HG03175 (cell line): ENCODE data around the gene APOC4.
"Not testable (repeated sequence)": the region's sequence is repeated elsewhere in the genome, so short reads cannot be mapped to it uniquely, and the experiment has no call there.

Source experiments
- ATAC-seq: cut with Tn5 transposase; IDR thresholded peaks from one replicate; pipeline ENCODE4 v1.9.1; 2021; ENCODE audit warnings: mild to moderate bottlenecking, moderate library complexity; ENCODE audit not compliant: unreplicated experiment

The APOC4 gene

DNA sequence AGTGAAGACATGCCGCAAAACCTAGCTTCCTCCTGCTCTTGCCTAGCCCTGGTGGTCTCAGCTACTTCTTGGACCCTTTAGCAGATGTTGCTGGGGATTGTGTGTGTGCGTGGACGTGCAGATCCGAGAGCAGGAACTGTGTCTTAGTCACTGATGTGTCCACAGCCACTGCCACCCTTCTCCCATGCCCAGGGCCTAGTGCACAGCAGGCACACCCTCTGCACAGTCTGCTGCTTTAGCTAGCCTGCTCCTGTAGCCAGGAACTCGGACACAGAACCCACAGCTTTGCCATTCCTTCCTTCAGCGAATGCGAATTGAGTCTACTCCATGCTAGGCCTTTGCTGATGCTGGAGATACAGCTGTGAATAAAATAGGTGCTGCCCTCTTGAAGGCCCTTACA lies 15.5 kb downstream of the APOC4 start:
- ATAC-seq: no peak

GRCh38 chr19:44958090-44958489 lies 16.1 kb downstream of the APOC4 start:
- ATAC-seq: no peak

- no peak for ATAC-seq
Measured at GRCh38 chr19:44959691-44960090, 17.7 kb downstream of the APOC4 start.

GRCh38 chr19:44960906-44961728 lies 19.1 kb downstream of the APOC4 start:
- no peak for ATAC-seq

GRCh38 chr19:44961821-44962220 lies 19.8 kb downstream of the APOC4 start:
- ATAC-seq: no peak

- ATAC-seq: no peak
Measured at GRCh38 chr19:44968118-44968517, 26.1 kb downstream of the APOC4 start.

- no peak for ATAC-seq
Measured at GRCh38 chr19:44968670-44969069, 26.6 kb downstream of the APOC4 start.

- ATAC-seq: no peak
Measured at GRCh38 chr19:44969437-44969836, 27.4 kb downstream of the APOC4 start.

DNA sequence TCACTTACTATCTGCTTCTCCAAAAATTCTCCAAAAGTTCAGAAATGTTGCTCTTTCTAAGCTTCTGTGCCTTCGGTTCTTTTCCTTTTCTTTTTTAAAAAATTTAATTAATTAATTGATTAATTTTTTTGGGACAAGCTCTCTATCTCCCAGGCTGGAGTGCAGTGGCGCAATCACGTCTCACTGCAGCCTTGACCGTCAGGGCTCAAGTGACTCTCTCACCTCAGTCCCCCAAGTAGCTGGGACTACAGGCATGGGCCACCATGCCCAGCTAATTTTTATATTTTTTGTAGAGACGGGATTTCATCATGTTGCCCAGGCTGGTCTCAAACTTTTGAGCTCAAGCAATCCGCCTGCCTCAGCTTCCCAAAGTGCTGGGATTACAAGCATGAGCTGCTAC lies 29.4 kb downstream of the APOC4 start:
- ATAC-seq: not testable (repeated sequence)

- ATAC-seq: no peak
Measured at GRCh38 chr19:44972802-44973201, 30.8 kb downstream of the APOC4 start.

DNA sequence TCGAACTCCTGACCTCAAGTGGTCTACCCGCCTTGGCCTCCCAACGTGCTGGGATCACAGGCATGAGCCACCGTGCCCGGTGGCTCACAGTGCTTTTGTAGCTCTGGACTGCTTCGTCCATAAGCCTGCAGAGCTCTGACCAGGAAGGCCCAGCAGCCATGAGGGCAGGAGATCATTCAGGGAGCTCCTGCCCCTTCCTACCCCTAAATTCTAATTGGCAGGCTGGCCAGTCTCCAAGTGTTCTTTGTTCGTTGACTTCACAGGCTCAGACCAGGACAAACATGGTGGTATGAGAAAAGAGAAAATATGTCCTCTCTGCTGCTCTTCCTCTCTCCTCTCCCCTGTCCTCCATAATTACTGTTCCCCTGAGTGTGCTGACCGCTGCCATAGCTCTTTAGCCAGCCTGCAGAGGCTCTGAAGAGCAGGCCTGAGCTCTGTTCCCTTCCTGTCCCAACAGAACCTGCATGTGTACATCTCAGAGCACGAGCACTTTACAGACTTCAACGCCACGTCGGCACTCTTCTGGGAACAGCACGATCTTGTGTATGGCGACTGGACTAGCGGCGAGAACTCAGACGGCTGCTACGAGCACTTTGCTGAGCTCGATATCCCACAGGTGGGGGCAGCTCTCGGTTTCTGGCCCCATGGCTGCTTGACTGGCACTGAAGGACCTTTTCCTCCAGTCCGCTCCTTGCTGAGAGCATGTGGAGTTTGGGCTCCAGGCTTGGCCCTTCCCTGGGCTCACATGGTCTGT lies 32.1 kb downstream of the APOC4 start:
- no peak for ATAC-seq

DNA sequence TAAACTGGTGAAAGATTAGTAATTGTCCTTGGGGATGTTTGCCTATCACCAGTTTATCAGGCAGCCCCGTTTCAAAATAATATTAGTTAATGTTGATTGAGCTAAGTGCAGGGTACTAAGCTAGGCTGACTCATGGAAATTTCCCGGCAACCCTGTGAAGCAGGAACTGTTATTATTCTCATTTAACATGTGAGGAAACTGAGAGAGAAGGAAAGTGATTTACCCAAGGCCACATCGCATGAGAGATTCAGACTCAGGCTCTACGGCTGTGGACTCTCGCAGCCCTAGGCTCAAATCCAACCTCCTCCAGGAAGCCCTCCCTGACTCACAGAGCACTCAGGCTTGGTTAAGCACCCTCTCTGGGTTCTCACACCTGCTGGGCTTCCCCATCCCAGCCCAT lies 32.8 kb downstream of the APOC4 start:
- no peak for ATAC-seq

DNA sequence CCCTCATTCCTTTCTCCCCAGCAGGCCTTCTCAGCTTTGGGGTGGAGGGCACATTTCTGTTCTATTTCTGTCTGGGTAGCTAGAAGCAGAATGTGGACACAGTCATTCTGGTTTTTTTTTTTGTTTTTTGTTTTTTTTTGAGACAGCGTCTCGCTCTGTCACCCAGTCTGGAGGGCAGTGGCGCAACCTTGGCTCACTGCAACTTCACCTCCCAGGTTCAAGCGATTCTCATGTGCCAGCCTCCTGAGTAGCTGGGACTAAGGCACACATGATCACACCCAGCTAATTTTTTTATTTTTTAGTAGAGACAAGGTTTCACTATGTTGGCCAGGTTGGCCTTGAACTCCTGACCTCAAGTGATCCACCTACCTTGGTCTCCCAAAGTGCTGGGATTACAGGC lies 33.4 kb downstream of the APOC4 start:
- ATAC-seq: no peak

DNA sequence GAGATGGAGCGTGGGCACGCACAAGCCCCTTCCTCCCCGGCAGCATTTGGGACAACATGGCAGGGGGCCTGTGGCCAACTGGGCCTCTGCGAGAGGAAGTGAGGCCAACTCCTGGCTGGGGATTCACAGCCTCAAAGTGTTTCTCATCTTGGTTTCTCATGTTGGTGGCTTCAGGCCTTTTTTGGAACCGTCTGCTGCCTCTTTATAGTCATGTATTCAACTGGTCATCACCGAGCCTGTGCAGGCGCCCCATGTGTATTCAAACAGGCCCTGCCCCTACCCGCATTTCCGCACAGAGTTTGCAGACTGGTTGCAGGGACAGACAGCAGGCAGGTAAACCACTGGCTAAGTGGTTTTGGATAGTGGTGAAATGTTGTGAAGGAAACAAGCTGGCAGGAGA lies 42.0 kb downstream of the APOC4 start:
- ATAC-seq: no peak

DNA sequence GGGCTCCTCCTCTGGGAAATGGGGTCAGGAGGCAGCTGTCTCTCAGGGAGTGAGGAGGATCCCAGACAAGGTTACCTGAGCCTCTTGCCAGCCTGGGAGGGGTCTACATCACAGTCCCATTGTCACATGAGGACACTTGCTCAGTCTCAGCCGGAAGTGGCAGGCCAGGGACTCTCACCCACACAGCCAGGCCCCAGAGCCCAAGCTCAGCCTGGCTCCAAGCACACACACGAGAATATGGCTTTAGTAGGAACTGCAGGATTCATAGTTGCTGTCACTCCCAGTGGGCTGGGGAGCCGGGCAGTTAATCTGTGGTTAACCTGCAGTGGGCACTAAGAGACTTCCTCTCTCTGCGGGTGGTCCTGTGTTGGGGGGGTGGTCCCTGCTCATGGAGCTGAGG lies 43.4 kb downstream of the APOC4 start:
- ATAC-seq: no peak

DNA sequence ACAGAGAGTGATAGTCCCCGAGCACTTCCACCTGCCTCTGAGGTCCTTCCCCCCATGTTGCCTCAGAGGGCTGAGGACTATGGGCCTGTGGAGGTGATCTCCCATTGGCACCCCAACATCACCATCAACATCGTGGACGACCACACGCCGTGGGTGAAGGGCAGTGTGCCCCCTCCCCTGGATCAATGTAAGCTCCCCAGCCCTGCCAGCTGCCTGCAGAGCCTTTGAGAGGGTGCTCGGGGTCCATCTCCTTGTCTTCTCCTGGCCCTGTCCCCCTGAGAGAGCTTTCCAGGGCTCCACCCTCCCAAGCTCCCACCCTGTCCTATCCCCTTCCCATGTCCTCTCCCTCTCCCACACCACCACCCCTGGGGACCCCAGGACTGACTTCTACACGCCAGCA lies 44.4 kb downstream of the APOC4 start:
- no peak for ATAC-seq

- no peak for ATAC-seq
Measured at GRCh38 chr19:44987148-44987675, 45.2 kb downstream of the APOC4 start.

GRCh38 chr19:44988273-44988672 lies 46.2 kb downstream of the APOC4 start:
- ATAC-seq: no peak

GRCh38 chr19:44988896-44989556 lies 47.0 kb downstream of the APOC4 start:
- no peak for ATAC-seq

DNA sequence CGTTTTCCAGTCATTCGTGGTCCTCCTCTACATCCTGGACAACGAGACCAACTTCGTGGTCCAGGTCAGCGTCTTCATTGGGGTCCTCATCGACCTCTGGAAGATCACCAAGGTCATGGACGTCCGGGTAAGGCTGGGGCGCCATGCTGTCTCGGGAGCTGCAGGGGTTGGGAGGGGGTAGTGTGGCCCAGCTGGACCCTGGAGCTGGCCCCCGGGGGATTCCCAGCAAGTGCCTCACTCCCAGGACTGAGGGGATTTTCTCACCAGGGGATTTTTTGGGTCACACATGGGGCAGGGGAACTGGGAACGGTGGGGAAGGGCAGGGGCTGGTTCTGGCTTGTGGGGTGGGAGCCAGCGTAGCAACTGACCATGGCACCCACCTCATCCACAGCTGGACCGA lies 48.4 kb downstream of the APOC4 start:
- ATAC-seq: no peak

DNA sequence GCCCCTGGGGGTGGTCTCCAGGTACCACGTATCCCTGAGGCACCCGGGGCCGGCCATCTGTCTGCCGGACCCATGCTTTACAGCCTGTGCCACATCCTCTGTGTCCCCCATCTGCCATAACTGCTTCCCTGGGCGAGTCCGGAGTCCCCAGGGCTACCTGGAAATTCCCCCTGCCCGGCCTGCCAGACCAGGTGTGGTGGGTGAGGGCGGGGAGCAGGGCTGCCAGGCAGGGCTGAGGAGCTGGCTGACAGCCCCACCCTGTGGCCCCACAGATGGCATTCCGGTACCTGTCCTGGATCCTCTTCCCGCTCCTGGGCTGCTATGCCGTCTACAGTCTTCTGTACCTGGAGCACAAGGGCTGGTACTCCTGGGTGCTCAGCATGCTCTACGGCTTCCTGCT lies 48.9 kb downstream of the APOC4 start:
- ATAC-seq: no peak
